HG03565 (cell line): ENCODE measurements around the gene TMEM151A.
"Not testable (repeated sequence)": the region's sequence is repeated elsewhere in the genome, so short reads cannot be mapped to it uniquely, and the experiment has no call there.

Experiments
- ATAC-seq: cut with Tn5 transposase; IDR thresholded peaks from one replicate; pipeline ENCODE4 v1.9.1; 2021; ENCODE audit warnings: mild to moderate bottlenecking, moderate library complexity; ENCODE audit not compliant: unreplicated experiment

Gene TMEM151A

GRCh38 chr11:66297610-66298009 is 5.9 kb downstream of the TMEM151A start:
- no peak for ATAC-seq

GRCh38 chr11:66299186-66299585 is 7.5 kb downstream of the TMEM151A start:
- ATAC-seq: no peak

- no peak for ATAC-seq
Measured at GRCh38 chr11:66302656-66303055, 11.0 kb downstream of the TMEM151A start.

GRCh38 chr11:66309475-66309874 is 17.8 kb downstream of the TMEM151A start:
- ATAC-seq: no peak

- ATAC-seq: no peak
Measured at GRCh38 chr11:66310324-66310723, 18.6 kb downstream of the TMEM151A start.

- ATAC-seq: not testable (repeated sequence)
Measured at GRCh38 chr11:66310803-66311440, 19.2 kb downstream of the TMEM151A start.

GRCh38 chr11:66311470-66311964 is 19.8 kb downstream of the TMEM151A start:
- ATAC-seq: no peak

- ATAC-seq: peak; percentile 69
Measured at GRCh38 chr11:66311965-66312548, 20.4 kb downstream of the TMEM151A start.

- ATAC-seq: peak; percentile 42
Measured at GRCh38 chr11:66312549-66313320, 21.0 kb downstream of the TMEM151A start.

GRCh38 chr11:66313321-66314185 is 21.9 kb downstream of the TMEM151A start:
- ATAC-seq: no peak

GRCh38 chr11:66314186-66314501 is 22.4 kb downstream of the TMEM151A start:
- no peak for ATAC-seq

GRCh38 chr11:66314561-66315497 is 23.1 kb downstream of the TMEM151A start:
- no peak for ATAC-seq

GRCh38 chr11:66315498-66315885 is 23.8 kb downstream of the TMEM151A start:
- ATAC-seq: no peak

- no peak for ATAC-seq
Measured at GRCh38 chr11:66315921-66316811, 24.5 kb downstream of the TMEM151A start.

- no peak for ATAC-seq
Measured at GRCh38 chr11:66316849-66317251, 25.2 kb downstream of the TMEM151A start, which contains the start of gene CD248. CD248 (minus strand) TSS chr11:66317044; CDS start chr11:66317027, 17 bp downstream.

GRCh38 chr11:66317322-66317722 is 25.6 kb downstream of the TMEM151A start:
- no peak for ATAC-seq

- ATAC-seq: no peak
Measured at GRCh38 chr11:66317723-66318599, 26.3 kb downstream of the TMEM151A start.

- ATAC-seq: no peak
Measured at GRCh38 chr11:66318600-66318970, 26.9 kb downstream of the TMEM151A start.
